Duodenal mucosa (tissue), 2 donors: Measurements from ENCODE around the gene TNFAIP8.
"Not testable (repeated sequence)": the region's sequence is repeated elsewhere in the genome, so short reads cannot be mapped to it uniquely, and the experiment has no call there.

Experiments used
- H3K27ac ChIP-seq: one replicate; pipeline ENCODE4 v1.7.0; 2013; ENCODE audit warnings: low read depth, low read length
- H3K27me3 ChIP-seq, 2 donors: one replicate each; pipeline ENCODE4 v1.7.0; 2013; ENCODE audit warnings: low read length in 2 of 2, control low read depth in 1 of 2; ENCODE audit not compliant: insufficient read depth in 2 of 2, control insufficient read depth in 1 of 2
- H3K36me3 ChIP-seq, 2 donors: one replicate each; pipeline ENCODE4 v1.7.0; 2013; ENCODE audit warnings: low read length in 2 of 2, control low read depth in 1 of 2; ENCODE audit not compliant: insufficient read depth in 2 of 2, control insufficient read depth in 1 of 2
- H3K4me1 ChIP-seq, 2 donors: one replicate each; pipeline ENCODE4 v1.7.0; 2013; ENCODE audit warnings: low read length in 2 of 2, control low read depth in 1 of 2; ENCODE audit not compliant: insufficient read depth in 2 of 2, control insufficient read depth in 1 of 2
- H3K4me3 ChIP-seq, 2 donors: one replicate each; pipeline ENCODE4 v1.7.0; 2013; ENCODE audit warnings: low read length in 2 of 2, low read depth in 1 of 2
- H3K9ac ChIP-seq, 2 donors: one replicate each; pipeline ENCODE4 v1.7.0; 2013; ENCODE audit warnings: low read length in 2 of 2, low read depth in 1 of 2
- H3K9me3 ChIP-seq, 2 donors: one replicate each; pipeline ENCODE4 v1.7.0; 2013; ENCODE audit warnings: low read length in 2 of 2, control low read depth in 1 of 2; ENCODE audit not compliant: control insufficient read depth in 1 of 2

The TNFAIP8 gene

GRCh38 chr5:119412279-119413227 lies 56.7 kb downstream of the TNFAIP8 start:
- no peaks in the 10 kb centered on the region for H3K36me3 ChIP-seq
- no peaks in the 10 kb centered on the region for H3K27me3 ChIP-seq
- no peaks in the 10 kb centered on the region for H3K9me3 ChIP-seq
- no peak overlapping the region for H3K9ac ChIP-seq
- H3K4me3 ChIP-seq: peak overlapping the region in 1 of 2 donors; percentile 61
- H3K4me1 ChIP-seq: peaks cover 0 to 12% of the 10 kb centered on the region in 2 donors
- H3K27ac ChIP-seq: no peak overlapping the region

DNA sequence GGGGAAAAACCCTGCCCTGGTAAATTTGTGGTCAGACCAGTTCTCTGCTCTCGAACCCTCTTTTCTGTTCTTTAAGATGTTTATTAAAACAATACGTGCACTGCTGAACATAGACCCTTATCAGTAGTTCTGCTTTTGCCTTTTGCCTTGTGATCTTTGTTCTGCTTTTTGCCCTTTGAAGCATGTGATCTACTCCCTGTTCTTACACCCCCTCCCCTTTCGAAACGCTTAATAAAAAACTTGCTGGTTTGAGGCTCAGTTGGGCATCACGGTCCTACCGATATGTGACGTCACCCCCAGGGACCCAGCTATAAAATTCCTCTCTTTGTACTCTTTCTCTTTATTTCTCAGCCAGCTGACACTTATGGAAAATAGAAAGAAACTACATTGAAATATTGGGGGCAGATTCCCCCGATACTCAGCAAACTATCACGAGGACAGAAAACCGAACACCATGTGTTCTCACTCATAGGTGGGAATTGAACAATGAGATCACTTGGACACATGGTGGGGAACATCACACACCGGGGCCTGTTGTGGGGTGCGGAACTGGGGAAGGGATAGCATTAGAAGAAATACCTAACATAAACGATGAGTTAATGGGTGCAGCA lies 58.4 kb downstream of the TNFAIP8 start:
- H3K36me3 ChIP-seq, H3K27ac ChIP-seq, H3K9ac ChIP-seq, H3K9me3 ChIP-seq, H3K4me3 ChIP-seq, H3K27me3 ChIP-seq: not testable (repeated sequence)
- peaks cover 0 to 21% of the 10 kb centered on the region in 2 donors for H3K4me1 ChIP-seq

GRCh38 chr5:119417891-119418605 lies 62.2 kb downstream of the TNFAIP8 start:
- Histone ChIP-seq H3K4me1 (peaks cover 0 to 9% of the 10 kb centered on the region in 2 donors), H3K9ac (no peak overlapping the region), H3K27ac (no peak overlapping the region), H3K4me3 (no peak overlapping the region), H3K27me3 (no peaks in the 10 kb centered on the region), H3K9me3 (no peaks in the 10 kb centered on the region), H3K36me3 (no peaks in the 10 kb centered on the region)

DNA sequence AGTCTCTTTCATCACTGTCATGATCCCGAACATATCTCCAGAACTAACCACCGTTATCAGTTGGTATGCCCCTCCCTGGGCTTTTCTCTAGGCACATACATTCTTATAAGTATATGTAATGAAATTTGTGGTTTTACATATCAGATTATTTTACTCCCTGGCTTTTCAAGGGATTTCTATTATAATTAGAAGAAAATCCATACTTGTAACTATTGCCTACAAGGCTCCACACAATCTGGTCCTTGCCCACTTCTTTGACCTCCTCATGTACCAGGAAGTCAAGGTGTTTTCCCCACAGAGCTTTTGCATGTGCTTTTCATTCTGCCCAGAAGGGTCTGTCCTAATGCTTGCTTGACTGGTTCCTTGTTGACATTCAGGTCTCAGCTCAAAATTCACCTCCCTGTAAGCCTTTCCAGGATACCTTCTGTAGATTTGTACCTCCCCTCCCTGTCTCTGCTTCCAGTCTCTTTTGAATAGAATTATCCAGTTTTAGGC lies 62.8 kb downstream of the TNFAIP8 start:
- Histone ChIP-seq H3K27ac (no peak overlapping the region), H3K4me1 (peaks cover 0 to 9% of the 10 kb centered on the region in 2 donors), H3K9me3 (no peaks in the 10 kb centered on the region), H3K36me3 (no peaks in the 10 kb centered on the region), H3K9ac (no peak overlapping the region), H3K4me3 (no peak overlapping the region), H3K27me3 (no peaks in the 10 kb centered on the region)

DNA sequence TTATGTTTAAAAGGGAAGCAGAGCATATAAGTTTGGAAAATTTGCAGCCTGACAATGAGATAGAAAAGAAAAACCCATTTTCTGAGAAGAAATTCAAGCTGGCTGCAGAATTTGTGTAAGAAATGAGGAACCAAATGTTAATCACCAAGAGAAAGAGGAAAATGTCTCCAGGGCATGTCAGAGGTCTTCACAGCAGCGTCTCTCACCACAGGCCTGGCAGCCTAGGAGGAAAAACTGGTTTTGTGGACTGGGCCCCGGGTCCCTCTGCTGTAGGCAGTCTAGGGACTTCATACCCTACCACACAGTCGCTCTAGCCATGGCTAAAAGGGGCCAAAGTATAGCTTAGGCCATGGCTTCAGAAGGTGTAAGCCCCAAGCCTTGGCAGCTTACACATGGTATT lies 64.3 kb downstream of the TNFAIP8 start:
- Histone ChIP-seq H3K4me3 (no peak overlapping the region), H3K9ac (no peak overlapping the region), H3K36me3 (no peaks in the 10 kb centered on the region), H3K27me3 (no peaks in the 10 kb centered on the region), H3K27ac (no peak overlapping the region), H3K9me3 (no peaks in the 10 kb centered on the region), H3K4me1 (peaks cover 0 to 9% of the 10 kb centered on the region in 2 donors)

DNA sequence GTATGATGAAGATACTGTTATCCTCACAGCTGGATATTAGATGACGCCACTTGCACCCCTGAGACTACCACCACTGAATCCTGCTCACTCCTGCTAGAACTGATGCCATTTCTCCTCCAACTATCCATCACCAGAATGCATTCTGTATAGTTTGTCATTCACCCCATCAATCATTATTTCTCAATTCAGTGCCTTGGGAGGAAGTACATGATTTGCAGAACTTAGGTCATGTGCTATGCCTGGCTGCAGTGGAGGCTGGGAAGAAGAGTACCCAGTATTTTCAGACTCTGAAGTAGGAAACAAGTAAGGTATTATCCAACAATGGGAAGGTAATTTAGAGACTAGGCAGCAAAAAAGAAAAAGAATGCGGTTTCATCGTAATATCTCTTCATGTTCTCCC lies 70.2 kb downstream of the TNFAIP8 start:
- Histone ChIP-seq H3K36me3 (no peaks in the 10 kb centered on the region), H3K9me3 (no peaks in the 10 kb centered on the region), H3K27ac (no peak overlapping the region), H3K4me1 (no peaks in the 10 kb centered on the region), H3K4me3 (no peak overlapping the region), H3K27me3 (no peaks in the 10 kb centered on the region), H3K9ac (no peak overlapping the region)

DNA sequence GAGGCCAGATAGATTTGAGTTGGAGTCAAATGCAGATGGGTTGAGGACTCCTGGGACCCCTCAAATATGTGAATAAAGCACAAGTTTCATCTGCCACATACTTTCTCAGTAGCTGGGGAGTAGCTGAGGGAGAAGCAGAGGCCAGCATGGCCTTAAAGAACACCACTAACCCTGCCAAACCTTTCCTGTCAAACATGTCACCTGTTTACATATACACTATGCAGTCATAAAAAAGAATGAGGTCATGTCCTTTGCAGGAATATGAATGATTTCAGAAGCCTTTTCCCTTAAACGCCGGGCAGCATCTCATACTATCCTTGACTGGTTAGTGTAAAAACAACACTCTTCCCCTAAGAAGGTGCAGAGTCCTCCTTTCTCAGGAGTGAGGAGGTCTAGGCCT lies 71.2 kb downstream of the TNFAIP8 start:
- H3K4me3 ChIP-seq: no peak overlapping the region
- no peaks in the 10 kb centered on the region for H3K9me3 ChIP-seq
- H3K27me3 ChIP-seq: no peaks in the 10 kb centered on the region
- no peak overlapping the region for H3K9ac ChIP-seq
- H3K4me1 ChIP-seq: no peaks in the 10 kb centered on the region
- H3K36me3 ChIP-seq: no peaks in the 10 kb centered on the region
- H3K27ac ChIP-seq: no peak overlapping the region

GRCh38 chr5:119427596-119427995 lies 71.8 kb downstream of the TNFAIP8 start:
- H3K27me3 ChIP-seq, H3K9ac ChIP-seq, H3K36me3 ChIP-seq, H3K4me1 ChIP-seq, H3K27ac ChIP-seq, H3K9me3 ChIP-seq, H3K4me3 ChIP-seq: not testable (repeated sequence)

- H3K4me1 ChIP-seq, H3K9ac ChIP-seq, H3K27me3 ChIP-seq, H3K36me3 ChIP-seq, H3K27ac ChIP-seq, H3K4me3 ChIP-seq, H3K9me3 ChIP-seq: not testable (repeated sequence)
Measured at GRCh38 chr5:119428166-119428565, 72.3 kb downstream of the TNFAIP8 start.

- not testable (repeated sequence) for H3K4me1 ChIP-seq, H3K27ac ChIP-seq
Measured at GRCh38 chr5:119428574-119428973, 72.8 kb downstream of the TNFAIP8 start.

More at GRCh38 chr5:119428574-119428973, 72.8 kb downstream of the TNFAIP8 start:
- H3K36me3 ChIP-seq, H3K4me3 ChIP-seq, H3K9ac ChIP-seq, H3K27me3 ChIP-seq, H3K9me3 ChIP-seq: not testable (repeated sequence)
